MM.1S (cell line): ENCODE results near the gene FAM193A.

Experiments used
- CTCF ChIP-seq: fragments of 300-600 bp; sonication (generic); IDR thresholded peaks from 2 replicates; pipeline ENCODE4 v1.5.1; 2016; ENCODE audit warnings: antibody characterized with exemption, low read length, mixed read lengths
- EZH2 ChIP-seq: fragments of 300-600 bp; sonication (generic); optimal IDR thresholded peaks from 2 replicates; pipeline ENCODE3; 2017; ENCODE audit warnings: low read depth, mild to moderate bottlenecking, antibody characterized with exemption, low read length, mixed read lengths

DNA sequence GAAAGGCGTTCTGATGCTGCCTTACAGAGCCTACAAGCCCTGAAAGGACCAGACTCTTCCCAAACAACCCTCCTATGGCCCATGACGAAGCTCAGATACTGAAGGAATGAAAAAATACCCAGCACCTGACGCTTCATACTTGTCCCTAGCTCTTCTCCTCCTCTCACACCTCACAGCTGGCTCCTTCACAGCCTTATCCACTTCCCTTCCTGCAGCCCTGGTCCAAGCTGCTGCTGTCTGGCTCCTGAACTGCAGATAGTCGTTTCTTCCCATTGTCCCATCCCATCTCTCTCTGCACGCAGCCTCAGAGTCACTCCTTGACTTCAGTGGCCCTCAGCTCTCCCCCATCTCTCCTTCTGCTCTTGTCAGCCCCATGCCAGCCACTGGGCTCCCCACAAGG lies 56.6 kb downstream of the FAM193A start:
- TF ChIP-seq CTCF, result no peak
- no peak for TF ChIP-seq EZH2
